Measurements from ENCODE around the gene MRFAP1.

Gene MRFAP1

DNA sequence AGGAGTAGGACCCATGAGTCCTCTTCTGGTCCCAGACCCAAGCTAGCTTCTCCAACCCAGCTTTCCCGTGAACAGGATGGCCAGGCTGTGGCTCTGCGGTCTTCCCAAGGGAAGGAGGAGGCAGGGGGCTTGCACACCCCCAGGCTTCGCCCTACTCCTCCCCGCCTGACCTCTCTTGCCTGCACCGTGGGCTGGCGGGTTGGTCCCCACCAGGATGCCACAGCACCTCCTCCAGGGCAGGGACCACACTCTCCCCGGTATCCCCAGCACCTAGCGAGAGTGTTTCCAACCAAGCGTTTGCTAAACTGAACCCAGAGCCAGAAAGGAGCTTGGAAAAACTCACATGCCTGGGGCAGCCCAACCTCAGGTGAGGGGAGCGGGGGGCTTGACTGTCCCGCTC, 44.2 kb downstream of the MRFAP1 start:
- POLR2A ChIA-PET, result no interaction called here
- TF ChIP-seq, protein P1, sequence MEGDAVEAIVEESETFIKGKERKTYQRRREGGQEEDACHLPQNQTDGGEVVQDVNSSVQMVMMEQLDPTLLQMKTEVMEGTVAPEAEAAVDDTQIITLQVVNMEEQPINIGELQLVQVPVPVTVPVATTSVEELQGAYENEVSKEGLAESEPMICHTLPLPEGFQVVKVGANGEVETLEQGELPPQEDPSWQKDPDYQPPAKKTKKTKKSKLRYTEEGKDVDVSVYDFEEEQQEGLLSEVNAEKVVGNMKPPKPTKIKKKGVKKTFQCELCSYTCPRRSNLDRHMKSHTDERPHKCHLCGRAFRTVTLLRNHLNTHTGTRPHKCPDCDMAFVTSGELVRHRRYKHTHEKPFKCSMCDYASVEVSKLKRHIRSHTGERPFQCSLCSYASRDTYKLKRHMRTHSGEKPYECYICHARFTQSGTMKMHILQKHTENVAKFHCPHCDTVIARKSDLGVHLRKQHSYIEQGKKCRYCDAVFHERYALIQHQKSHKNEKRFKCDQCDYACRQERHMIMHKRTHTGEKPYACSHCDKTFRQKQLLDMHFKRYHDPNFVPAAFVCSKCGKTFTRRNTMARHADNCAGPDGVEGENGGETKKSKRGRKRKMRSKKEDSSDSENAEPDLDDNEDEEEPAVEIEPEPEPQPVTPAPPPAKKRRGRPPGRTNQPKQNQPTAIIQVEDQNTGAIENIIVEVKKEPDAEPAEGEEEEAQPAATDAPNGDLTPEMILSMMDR (IDR thresholded peaks at IDR 0.05; ENCODE audit: insufficient read depth, low read length, missing control alignments), result no peak
- H3K4me3 ChIP-seq (ENCODE audit: low read depth, low read length), result no peak overlapping the region
- no peak for DNase-seq (ENCODE audit: low read depth, low spot score)
- CTCF ChIA-PET, result interaction anchor here (2.4 kb wide), 1 partner anchor 9 kb away, joined by 8 read pairs; no protein-coding TSS in a partner anchor

DNA sequence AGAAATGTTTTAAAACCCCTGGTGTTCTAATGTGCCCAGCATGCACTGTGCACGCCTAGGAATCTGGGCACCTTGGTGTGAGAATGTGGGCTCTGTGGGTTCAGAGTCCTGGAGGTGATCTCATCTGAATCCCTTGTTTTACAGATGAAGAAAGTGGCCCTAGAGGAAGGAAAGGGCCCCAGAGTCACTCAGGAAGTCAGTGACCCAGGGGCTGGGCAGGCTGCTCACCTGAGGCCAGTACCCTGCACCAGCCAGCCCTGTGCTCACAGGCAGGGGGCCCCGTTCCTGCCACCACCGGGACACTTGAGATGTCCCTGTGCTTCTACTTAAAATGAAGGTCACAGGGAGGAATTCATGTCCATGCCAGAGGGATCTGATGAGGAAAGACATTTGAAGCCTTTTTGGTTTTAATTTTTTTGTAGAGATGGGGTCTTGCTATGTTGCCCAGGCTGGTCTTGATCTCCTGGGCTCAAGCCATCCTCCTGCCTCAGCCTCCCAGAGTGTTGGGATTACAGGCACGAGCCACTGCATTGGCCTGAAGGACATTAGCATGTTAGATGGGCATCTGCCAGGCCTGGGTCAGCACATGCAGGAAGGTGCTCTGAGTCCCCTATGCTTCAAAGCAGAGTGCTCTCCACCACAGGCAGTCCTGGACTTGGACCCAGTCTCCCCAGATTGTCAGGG, 45.8 kb downstream of the MRFAP1 start:
- no peak for DNase-seq (ENCODE audit: low read depth, low spot score)
- POLR2A ChIA-PET, result no interaction called here
- CTCF ChIA-PET, result interaction anchor here (0.9 kb wide), 1 partner anchor 20 kb away, joined by 3 read pairs; no protein-coding TSS in a partner anchor
- TF ChIP-seq, protein P1 (IDR thresholded peaks at IDR 0.05; ENCODE audit: insufficient read depth, low read length, missing control alignments), result no peak
- no peak overlapping the region for H3K4me3 ChIP-seq (ENCODE audit: low read depth, low read length)

DNA sequence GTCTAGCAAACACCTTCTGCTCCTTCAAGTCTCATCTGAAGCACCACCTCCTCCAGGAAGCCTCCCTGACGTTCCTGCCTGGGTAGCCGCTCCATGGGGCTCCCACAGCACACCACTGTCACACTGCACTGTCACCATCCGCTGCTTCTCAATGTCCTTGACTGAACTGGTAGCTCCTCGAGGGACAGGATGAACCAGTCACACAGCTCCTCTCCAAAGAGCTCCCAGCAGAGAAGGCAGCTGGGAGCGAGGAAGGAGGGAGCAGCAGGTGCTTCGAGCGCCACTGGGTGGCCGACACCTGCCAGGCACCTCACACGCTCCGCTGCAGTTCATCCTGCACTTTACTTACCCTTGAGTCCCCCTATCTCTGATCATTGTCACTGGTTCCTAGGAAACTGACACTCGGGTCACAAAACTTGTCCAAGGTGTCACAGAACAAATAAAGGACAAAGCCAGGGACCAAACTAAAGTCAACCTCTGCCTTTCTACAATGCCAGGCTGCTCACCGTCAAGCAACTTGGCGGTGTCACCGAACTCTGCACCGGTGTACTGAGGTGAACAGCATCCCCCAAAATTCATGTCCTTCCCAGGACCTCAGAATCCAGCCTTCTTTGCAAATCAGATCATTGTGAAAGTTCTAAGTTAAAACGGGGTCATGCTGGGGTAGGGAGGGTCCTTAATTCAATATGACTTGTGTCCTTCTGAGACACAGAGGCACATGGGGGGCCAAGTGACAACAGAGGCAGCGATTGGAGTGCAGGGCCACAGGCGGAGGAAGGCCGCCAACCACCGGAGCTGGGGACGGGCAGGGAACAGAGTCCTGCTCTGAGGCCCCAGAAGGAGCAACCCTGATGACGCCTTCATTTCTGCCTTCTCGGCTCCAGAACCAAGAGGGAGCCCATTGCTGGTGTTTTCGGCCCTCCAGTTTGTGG, 47.7 kb downstream of the MRFAP1 start:
- CTCF ChIA-PET, result interaction anchor here (1.2 to 1.3 kb wide), 2 partner anchors 13 to 19 kb away, joined by 3 to 4 read pairs; no protein-coding TSS in a partner anchor
- POLR2A ChIA-PET, result interaction anchor here (1.0 kb wide), 1 partner anchor 14 kb away, joined by 3 read pairs; a partner anchor contains a TSS
- DNase-seq (ENCODE audit: low read depth, low spot score), result no peak
- no peak overlapping the region for H3K4me3 ChIP-seq (ENCODE audit: low read depth, low read length)
- TF ChIP-seq, protein P1 (IDR thresholded peaks at IDR 0.05; ENCODE audit: insufficient read depth, low read length, missing control alignments), result no peak

DNA sequence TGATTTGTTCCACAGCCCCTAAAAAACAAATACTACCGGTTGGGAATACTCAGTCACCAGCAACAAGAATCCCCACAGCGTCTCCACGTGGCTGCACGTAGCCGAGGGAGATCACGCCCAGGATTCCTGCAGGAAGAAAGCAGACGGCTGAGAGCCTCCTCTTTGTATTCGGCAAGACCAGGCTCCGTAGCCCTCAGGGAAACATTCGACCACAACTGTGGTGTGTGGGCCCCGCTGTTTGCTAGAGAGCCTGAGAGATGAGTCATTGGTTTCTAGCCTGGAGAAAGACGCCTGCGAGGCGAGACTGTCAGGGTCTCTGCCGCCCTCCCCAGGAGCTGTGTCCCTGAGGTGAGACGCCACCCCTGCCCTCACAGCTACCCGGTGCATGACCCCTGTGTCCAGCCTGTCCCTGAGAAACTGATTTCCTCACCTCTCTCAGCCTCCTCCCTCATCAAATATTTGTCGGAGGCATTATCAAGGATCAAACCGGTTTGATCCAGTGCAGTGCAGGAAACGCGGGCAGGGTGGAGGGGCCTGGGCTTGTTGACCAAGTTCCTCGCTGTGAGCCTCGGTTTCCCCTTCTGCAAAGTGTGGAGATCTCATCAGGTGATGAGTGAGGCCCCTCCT, 48.5 kb downstream of the MRFAP1 start:
- ChIA-PET POLR2A (interaction anchor here (0.6 to 1.0 kb wide), 2 partner anchors 15 to 47 kb away, joined by 3 read pairs; a partner anchor contains a TSS), CTCF (interaction anchor here (1.2 to 1.3 kb wide), 3 partner anchors 14 to 21 kb away, joined by 3 to 4 read pairs (median 3); partner anchors contain the start of gene MRFAP1L1)
- peak overlapping the region; percentile 12 for H3K4me3 ChIP-seq (ENCODE audit: low read depth, low read length)
- TF ChIP-seq, protein P1 (IDR thresholded peaks at IDR 0.05; ENCODE audit: insufficient read depth, low read length, missing control alignments), result peak; percentile 28
- DNase-seq (ENCODE audit: low read depth, low spot score), result peak; percentile 58

DNA sequence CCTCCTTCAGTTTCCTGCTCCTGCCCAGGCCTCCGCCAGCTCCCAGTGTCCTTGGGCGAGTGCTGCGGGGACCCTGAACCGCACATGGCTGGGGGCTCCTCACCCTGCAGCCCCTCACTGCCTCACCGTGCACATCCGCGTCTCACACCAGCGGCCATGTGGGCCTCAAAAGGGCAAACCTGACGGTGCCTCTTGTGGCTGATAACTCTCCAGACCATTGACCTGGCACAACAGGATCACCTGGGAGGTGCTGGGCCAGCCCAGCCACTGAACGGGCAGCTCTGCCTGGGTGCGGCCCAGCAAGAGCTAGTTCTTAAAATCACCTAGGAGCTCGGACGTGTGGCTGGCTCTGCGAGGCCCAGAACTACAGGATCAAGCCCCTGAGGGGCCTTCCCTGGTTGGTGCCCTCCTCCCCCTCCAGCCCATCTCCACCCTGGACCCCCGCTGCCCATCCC, 49.0 kb downstream of the MRFAP1 start:
- H3K4me3 ChIP-seq (ENCODE audit: low read depth, low read length), result no peak overlapping the region
- CTCF ChIA-PET, result interaction anchor here (1.2 to 1.3 kb wide), 3 partner anchors 14 to 20 kb away, joined by 3 to 4 read pairs (median 3); partner anchors contain the start of gene MRFAP1L1
- DNase-seq (ENCODE audit: low read depth, low spot score), result no peak
- TF ChIP-seq, protein P1 (IDR thresholded peaks at IDR 0.05; ENCODE audit: insufficient read depth, low read length, missing control alignments), result no peak
- POLR2A ChIA-PET, result interaction anchor here (0.6 to 1.0 kb wide), 2 partner anchors 15 to 47 kb away, joined by 3 read pairs; a partner anchor contains a TSS

Data from AG04449 (cell line).